Breast epithelium (tissue), 4 donors: ENCODE results near the gene NHLH1. TPM values are rescaled to one million over a fixed set of nuclear protein-coding genes. Genes with fewer than 3 reads are reported as not detected.
A peak's percentile ranks its signal among the peaks of the same experiment; 100 is the strongest.

Source experiments
- DNase-seq, 2 donors: peaks; one replicate each; pipeline ENCODE4 v3.0.0-alpha.2; 2019; ENCODE audit warnings: low spot score in 2 of 2
- H3K27ac ChIP-seq, 2 donors: fragments of 200-600 bp; sonication (generic) in 1 of 2; one replicate each; pipeline ENCODE4 v1.5.1; 2016 to 2019; ENCODE audit warnings: mild to moderate bottlenecking in 1 of 2
- H3K27me3 ChIP-seq, 2 donors: fragments of 200-600 bp; sonication (generic) in 1 of 2; one replicate each; pipeline versions ENCODE4 v1.5.1 to v1.6.0; 2017 to 2019; ENCODE audit warnings: control low read depth in 1 of 2, mild to moderate bottlenecking in 1 of 2
- H3K36me3 ChIP-seq: fragments of 200-600 bp; one replicate; pipeline ENCODE4 v1.5.1; 2019
- H3K4me1 ChIP-seq, 2 donors: fragments of 200-600 bp; sonication (generic); one replicate each; pipeline ENCODE4 v1.5.1; 2016 to 2019; ENCODE audit warnings: control low read depth in 1 of 2
- H3K4me3 ChIP-seq, 3 donors: fragments of 200-600 bp; sonication (generic); 1 replicate in 2 of 3; 2 replicates in 1 of 3; pipeline ENCODE4 v1.5.1; 2016 to 2019; ENCODE audit warnings: mild to moderate bottlenecking in 3 of 3, moderate library complexity in 2 of 3
- H3K9me3 ChIP-seq, 2 donors: fragments of 200-600 bp; sonication (generic) in 1 of 2; one replicate each; pipeline ENCODE4 v1.5.1; 2016 to 2019; ENCODE audit warnings: control low read depth in 1 of 2
- CTCF ChIP-seq, 3 donors: fragments of 450-650 bp; IDR thresholded peaks; one replicate each; pipeline ENCODE4 v1.5.1; 2016 to 2017; ENCODE audit warnings: antibody characterized with exemption in 3 of 3, mild to moderate bottlenecking in 3 of 3, moderate library complexity in 3 of 3
- POLR2A ChIP-seq: fragments of 450-650 bp; IDR thresholded peaks from one replicate; pipeline ENCODE4 v1.6.1; 2016; ENCODE audit warnings: antibody characterized with exemption, mild to moderate bottlenecking, moderate library complexity
- POLR2AphosphoS5 ChIP-seq, 3 donors: sonication (generic); formaldehyde crosslinking; IDR thresholded peaks; one replicate each; pipeline ENCODE4 v1.6.1; 2017; ENCODE audit warnings: antibody characterized with exemption in 3 of 3
- intact Hi-C: fragments of 100-400 bp; cut with DNase I; formaldehyde crosslinking; loops from one replicate; pipeline ENCODE4 v1.15.1; 2023; ENCODE audit warnings: low total_unique reads
- total RNA-seq, 3 donors: library from RNA; depleted of rRNA; stranded (reverse); fragments of >200 nt; gene quantifications; one replicate each; pipeline ENCODE4 v1.1.0, GENCODE V29; 2016

Gene NHLH1
- total RNA-seq, 3 donors from 2014 or later = 0.15 TPM; not detected in 2

GRCh38 chr1:160398823-160399222, 32.0 kb downstream of the NHLH1 start:
- Histone ChIP-seq H3K36me3 (no peaks in the 10 kb centered on the region), H3K27ac (no peak overlapping the region), H3K9me3 (no peaks in the 10 kb centered on the region), H3K4me3 (no peak overlapping the region), H3K4me1 (no peaks in the 10 kb centered on the region), H3K27me3 (no peaks in the 10 kb centered on the region)
- no peak for DNase-seq
- no peak for TF ChIP-seq POLR2A
- TF ChIP-seq CTCF (IDR thresholded peaks at IDR 0.05) = no peak
- no peak for TF ChIP-seq POLR2AphosphoS5 (IDR thresholded peaks at IDR 0.05)
- intact Hi-C loops = no loop called here

DNA sequence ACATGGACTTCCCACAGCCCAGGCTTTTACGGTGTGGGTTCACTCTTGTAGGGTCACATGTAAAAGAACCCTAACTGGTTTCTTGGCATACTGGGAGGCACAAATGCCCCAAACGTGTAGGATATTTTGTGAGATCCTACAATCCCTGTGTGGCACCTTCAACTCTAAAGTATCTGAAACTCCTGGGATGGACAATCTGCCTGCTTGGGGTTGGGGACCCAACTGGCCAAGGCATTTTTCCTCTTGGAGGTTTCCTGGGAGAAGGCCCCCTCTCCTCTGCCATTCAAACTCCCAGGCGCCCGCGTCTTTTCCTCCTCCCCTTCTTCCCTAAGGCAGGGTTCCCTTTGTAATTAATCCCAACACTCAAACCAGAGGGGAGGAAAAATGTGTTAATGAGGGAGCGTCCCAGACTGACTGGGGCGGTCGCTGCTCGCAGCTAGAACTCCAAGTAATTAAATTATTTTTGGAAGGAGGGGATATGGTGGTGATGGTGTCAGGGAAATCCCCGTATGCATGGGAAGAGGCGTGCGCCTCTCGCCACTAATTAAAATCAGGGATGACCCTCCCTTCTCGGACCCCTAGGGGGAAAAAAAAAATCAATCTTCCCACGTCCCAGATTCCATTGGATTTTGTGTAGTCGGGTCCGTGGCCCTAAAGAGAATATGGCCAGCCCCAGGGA, 32.8 kb downstream of the NHLH1 start:
- Histone ChIP-seq H3K4me1 (no peaks in the 10 kb centered on the region), H3K9me3 (no peaks in the 10 kb centered on the region), H3K27ac (peak overlapping the region; percentile 69 to 76), H3K36me3 (no peaks in the 10 kb centered on the region), H3K4me3 (peak overlapping the region; percentile 63 to 93 (median 85)), H3K27me3 (no peaks in the 10 kb centered on the region)
- no peak for DNase-seq
- no peak for TF ChIP-seq POLR2AphosphoS5 (IDR thresholded peaks at IDR 0.05)
- no peak for TF ChIP-seq POLR2A
- peak in 2 of 3 donors; percentile 7 to 25 for TF ChIP-seq CTCF (IDR thresholded peaks at IDR 0.05)
- intact Hi-C loops = no loop called here

DNA sequence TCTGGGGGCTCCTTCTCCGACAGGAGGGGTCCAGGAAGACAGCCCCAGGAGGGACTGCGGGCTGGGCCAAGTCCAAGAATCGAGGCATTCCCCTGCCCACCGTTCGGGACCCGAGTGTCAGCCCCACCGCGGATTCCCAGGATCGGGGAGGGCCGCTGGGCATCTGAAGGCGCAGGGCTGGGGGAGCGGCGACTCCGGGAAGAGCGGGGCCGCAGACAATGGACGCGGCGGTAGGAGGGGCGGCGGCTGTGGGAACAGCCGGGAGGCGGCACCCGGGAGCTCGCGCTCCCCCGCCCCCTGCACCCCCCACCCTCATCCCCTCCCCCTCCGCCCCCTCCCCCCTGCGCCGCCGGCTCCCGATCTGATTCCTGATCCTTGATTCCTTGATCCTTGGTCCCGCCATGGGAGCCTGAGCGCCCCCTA, 33.4 kb downstream of the NHLH1 start, which contains the start of gene VANGL2:
Gene VANGL2 (plus strand): TSS at position 342 of the 423 bp plus-strand sequence. CDS start 15,274 bp downstream, outside the sequence.
- H3K9me3 ChIP-seq = no peaks in the 10 kb centered on the region
- H3K4me3 ChIP-seq = peak within 1 kb of the TSS; percentile 63 to 93 (median 85)
- intact Hi-C loops = no loop called here
- no peak for TF ChIP-seq POLR2A
- TF ChIP-seq POLR2AphosphoS5 (IDR thresholded peaks at IDR 0.05) = peak; percentile 33 to 47 (median 45)
- peak in 1 of 3 donors; percentile 35 for TF ChIP-seq CTCF (IDR thresholded peaks at IDR 0.05)
- H3K4me1 ChIP-seq = no peaks in the 10 kb centered on the region
- H3K27ac ChIP-seq = peak within 1 kb of the TSS; percentile 69 to 76
- no peaks in the 10 kb centered on the region for H3K36me3 ChIP-seq
- H3K27me3 ChIP-seq = no peaks in the 10 kb centered on the region
- peak; percentile 70 to 77 for DNase-seq

GRCh38 chr1:160400646-160401486, 34.0 kb downstream of the NHLH1 start:
- no peaks in the 10 kb centered on the region for H3K4me1 ChIP-seq
- H3K4me3 ChIP-seq = peak overlapping the region; percentile 63 to 93 (median 85)
- no peaks in the 10 kb centered on the region for H3K36me3 ChIP-seq
- H3K27me3 ChIP-seq = no peaks in the 10 kb centered on the region
- no peaks in the 10 kb centered on the region for H3K9me3 ChIP-seq
- no peak for DNase-seq
- TF ChIP-seq CTCF (IDR thresholded peaks at IDR 0.05) (no peak), POLR2AphosphoS5 (IDR thresholded peaks at IDR 0.05) (no peak), POLR2A (no peak)
- intact Hi-C loops = no loop called here
- H3K27ac ChIP-seq = peak overlapping the region; percentile 69 to 76

GRCh38 chr1:160401487-160401805, 34.6 kb downstream of the NHLH1 start:
- no peak for TF ChIP-seq POLR2AphosphoS5 (IDR thresholded peaks at IDR 0.05)
- no peak for TF ChIP-seq CTCF (IDR thresholded peaks at IDR 0.05)
- no peak for TF ChIP-seq POLR2A
- intact Hi-C loops = no loop called here
- H3K4me3 ChIP-seq = peak overlapping the region; percentile 63 to 93 (median 85)
- no peaks in the 10 kb centered on the region for H3K9me3 ChIP-seq
- DNase-seq = no peak
- H3K27me3 ChIP-seq = no peaks in the 10 kb centered on the region
- H3K4me1 ChIP-seq = no peaks in the 10 kb centered on the region
- H3K36me3 ChIP-seq = no peaks in the 10 kb centered on the region
- H3K27ac ChIP-seq = peak overlapping the region; percentile 66 to 69
